ENCODE data around the gene THOC1. TPM values are rescaled to one million over a fixed set of nuclear protein-coding genes. Genes with fewer than 3 reads are reported as not detected.

THOC1 gene
- total RNA-seq, 2 donors from 2014 or later, result 8.9 to 11.4 TPM

DNA sequence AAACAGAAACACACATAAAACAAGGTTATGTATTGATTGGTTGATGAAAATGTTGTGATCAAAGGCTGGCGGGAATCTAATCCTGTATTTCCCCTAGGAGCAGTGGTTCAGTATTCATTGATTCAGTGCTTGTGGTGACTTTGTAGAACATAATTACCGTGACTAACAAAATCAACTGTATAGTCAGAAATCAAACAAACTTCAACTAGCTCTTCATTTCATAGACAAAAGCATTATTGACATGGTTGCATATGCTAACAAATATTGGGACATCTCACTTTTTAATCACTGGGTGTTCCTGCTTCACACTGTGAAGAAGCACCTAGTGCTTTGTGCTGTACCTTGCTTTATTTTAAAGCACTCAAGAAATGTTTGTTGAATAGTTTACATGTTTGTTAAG lies 68.1 kb downstream of the THOC1 start:
- H3K36me3 ChIP-seq, result peaks cover 57% of the 10 kb centered on the region
- no peak overlapping the region for H3K27ac ChIP-seq
- no peak for DNase-seq (ENCODE audit: low spot score)
- H3K27me3 ChIP-seq, result no peaks in the 10 kb centered on the region
- H3K9me3 ChIP-seq, result no peaks in the 10 kb centered on the region
- TF ChIP-seq, protein P1, sequence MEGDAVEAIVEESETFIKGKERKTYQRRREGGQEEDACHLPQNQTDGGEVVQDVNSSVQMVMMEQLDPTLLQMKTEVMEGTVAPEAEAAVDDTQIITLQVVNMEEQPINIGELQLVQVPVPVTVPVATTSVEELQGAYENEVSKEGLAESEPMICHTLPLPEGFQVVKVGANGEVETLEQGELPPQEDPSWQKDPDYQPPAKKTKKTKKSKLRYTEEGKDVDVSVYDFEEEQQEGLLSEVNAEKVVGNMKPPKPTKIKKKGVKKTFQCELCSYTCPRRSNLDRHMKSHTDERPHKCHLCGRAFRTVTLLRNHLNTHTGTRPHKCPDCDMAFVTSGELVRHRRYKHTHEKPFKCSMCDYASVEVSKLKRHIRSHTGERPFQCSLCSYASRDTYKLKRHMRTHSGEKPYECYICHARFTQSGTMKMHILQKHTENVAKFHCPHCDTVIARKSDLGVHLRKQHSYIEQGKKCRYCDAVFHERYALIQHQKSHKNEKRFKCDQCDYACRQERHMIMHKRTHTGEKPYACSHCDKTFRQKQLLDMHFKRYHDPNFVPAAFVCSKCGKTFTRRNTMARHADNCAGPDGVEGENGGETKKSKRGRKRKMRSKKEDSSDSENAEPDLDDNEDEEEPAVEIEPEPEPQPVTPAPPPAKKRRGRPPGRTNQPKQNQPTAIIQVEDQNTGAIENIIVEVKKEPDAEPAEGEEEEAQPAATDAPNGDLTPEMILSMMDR (IDR thresholded peaks at IDR 0.05), result no peak
- H3K4me1 ChIP-seq, result no peaks in the 10 kb centered on the region
- H3K4me3 ChIP-seq, result no peak overlapping the region

DNA sequence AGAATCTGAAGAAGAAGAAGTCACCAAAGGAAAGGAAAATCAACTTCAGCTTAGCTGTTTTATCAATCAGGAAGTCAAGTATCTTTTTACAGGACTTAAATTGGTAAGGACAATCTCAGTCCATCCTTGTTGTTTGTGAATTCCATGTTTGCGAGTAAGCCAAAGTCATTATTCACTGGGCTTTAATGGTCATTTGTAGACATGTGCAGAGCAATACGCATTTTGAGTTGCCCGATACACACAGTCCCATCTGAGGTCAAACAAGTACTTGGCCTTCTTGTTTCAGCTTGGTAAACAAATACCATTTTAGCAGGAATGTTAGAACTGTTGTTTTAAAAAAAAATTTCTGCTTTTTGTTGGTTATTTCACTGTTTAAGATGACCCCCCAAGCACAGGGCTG lies 68.6 kb downstream of the THOC1 start:
- no peak overlapping the region for H3K4me3 ChIP-seq
- H3K4me1 ChIP-seq, result no peaks in the 10 kb centered on the region
- H3K27ac ChIP-seq, result no peak overlapping the region
- no peak for DNase-seq (ENCODE audit: low spot score)
- no peaks in the 10 kb centered on the region for H3K27me3 ChIP-seq
- TF ChIP-seq, protein P1 (IDR thresholded peaks at IDR 0.05), result no peak
- H3K36me3 ChIP-seq, result peaks cover 53% of the 10 kb centered on the region
- H3K9me3 ChIP-seq, result no peaks in the 10 kb centered on the region

DNA sequence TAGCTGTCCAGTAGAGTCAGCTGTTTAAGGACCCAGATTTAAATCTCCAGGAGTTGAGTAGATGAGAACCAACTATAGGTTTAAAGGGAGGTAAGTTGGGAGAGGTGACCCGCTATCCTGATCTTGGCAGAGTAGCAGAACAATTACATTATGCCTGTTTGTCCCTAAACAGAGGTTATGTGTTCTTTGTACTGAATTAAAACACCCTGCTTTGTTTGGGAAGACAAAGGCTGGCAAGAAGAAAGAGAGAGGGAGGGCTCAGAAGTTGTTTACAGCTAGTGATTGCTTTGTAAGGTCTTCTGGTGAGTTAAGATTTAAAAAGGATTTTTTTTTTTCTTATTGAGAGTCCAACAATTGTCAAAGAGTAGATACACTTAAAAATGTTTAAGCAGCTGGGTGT lies 72.2 kb downstream of the THOC1 start:
- Histone ChIP-seq H3K4me3 (no peak overlapping the region), H3K27ac (no peak overlapping the region), H3K36me3 (peaks cover 34% of the 10 kb centered on the region), H3K4me1 (no peaks in the 10 kb centered on the region), H3K27me3 (no peaks in the 10 kb centered on the region), H3K9me3 (no peaks in the 10 kb centered on the region)
- DNase-seq (ENCODE audit: low spot score), result no peak
- TF ChIP-seq, protein P1 (IDR thresholded peaks at IDR 0.05), result no peak

DNA sequence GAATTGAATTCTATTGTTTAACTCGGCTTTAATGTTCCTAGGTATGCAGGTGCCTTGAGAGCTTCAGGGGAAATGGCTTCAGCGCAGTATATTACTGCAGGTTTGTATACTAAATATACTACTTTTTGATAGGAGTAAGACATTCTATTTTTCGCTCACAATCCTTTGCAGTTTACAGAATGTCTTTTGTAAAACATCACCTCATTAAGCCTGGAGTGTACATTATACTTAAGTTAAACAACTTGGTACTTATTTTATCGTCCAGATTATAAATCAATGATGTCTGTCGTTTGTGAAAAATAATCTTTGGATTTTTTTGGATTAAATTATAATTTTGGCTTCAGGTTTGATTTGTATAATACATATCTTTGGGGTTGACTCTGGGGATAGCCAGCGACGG lies 75.0 kb downstream of the THOC1 start:
- H3K4me3 ChIP-seq, result no peak overlapping the region
- no peaks in the 10 kb centered on the region for H3K27me3 ChIP-seq
- H3K4me1 ChIP-seq, result no peaks in the 10 kb centered on the region
- H3K9me3 ChIP-seq, result no peaks in the 10 kb centered on the region
- no peak overlapping the region for H3K27ac ChIP-seq
- TF ChIP-seq, protein P1 (IDR thresholded peaks at IDR 0.05), result no peak
- DNase-seq (ENCODE audit: low spot score), result no peak
- H3K36me3 ChIP-seq, result peaks cover 13% of the 10 kb centered on the region

DNA sequence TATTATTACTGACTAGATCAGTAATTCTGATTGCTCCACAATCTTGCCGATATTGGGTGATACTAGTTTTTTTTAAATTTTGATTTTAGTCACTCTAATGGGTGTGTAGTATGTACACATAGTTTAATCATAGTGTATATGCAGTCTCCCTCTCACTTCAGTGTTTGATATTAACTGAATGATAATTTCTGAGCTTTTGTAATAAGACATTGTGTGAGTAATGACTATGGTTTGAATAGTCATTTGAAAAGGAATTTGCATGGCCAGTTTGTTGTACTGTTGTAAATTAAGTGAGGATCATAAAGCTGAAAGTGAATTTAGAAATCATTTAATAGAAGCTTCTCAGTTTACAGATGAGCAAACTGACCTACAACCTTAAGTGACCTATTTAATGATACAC lies 76.1 kb downstream of the THOC1 start:
- Histone ChIP-seq H3K4me3 (no peak overlapping the region), H3K27ac (no peak overlapping the region), H3K36me3 (peaks cover 4% of the 10 kb centered on the region), H3K27me3 (no peaks in the 10 kb centered on the region), H3K4me1 (no peaks in the 10 kb centered on the region), H3K9me3 (no peaks in the 10 kb centered on the region)
- DNase-seq (ENCODE audit: low spot score), result no peak
- TF ChIP-seq, protein P1 (IDR thresholded peaks at IDR 0.05), result no peak

DNA sequence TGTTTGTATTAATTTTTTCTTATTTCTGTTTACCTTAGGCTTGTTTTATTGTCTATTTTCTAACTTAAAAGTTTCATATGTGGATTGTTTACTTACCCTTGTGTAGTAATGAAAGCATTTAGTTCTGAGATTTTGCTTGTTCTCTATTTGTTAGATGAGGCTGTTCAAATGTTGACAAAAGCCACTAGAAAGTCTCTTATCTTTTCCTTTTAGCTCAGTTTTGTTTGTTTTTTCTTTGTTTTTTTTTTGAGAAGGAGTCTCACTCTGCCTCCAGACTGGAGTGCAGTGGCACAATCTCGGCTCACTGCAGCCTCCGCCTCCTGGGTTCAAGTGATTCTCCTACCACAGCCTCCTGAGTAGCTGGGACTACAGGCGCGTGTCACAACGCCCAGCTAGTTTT lies 78.6 kb downstream of the THOC1 start:
- no peaks in the 10 kb centered on the region for H3K4me1 ChIP-seq
- H3K4me3 ChIP-seq, result no peak overlapping the region
- H3K36me3 ChIP-seq, result peaks cover 8% of the 10 kb centered on the region
- no peak for DNase-seq (ENCODE audit: low spot score)
- H3K9me3 ChIP-seq, result no peaks in the 10 kb centered on the region
- H3K27ac ChIP-seq, result no peak overlapping the region
- H3K27me3 ChIP-seq, result no peaks in the 10 kb centered on the region
- TF ChIP-seq, protein P1 (IDR thresholded peaks at IDR 0.05), result no peak
